VCaP (cell line): Measurements from ENCODE around the gene RNF222.

ENCODE experiments used
- H3K27ac ChIP-seq: fragments of 450-650 bp; 2 replicates; pipeline ENCODE4 v1.5.1; 2017
- CTCF ChIP-seq: fragments of 450-650 bp; conservative IDR thresholded peaks from 2 replicates; pipeline ENCODE4 v1.5.1; 2017; ENCODE audit warnings: mild to moderate bottlenecking, moderate library complexity

Gene RNF222

GRCh38 chr17:8412089-8412488 is 14.5 kb upstream of the RNF222 start:
- H3K27ac ChIP-seq = no peak overlapping the region
- TF ChIP-seq CTCF = no peak

GRCh38 chr17:8410883-8411238 is 13.2 kb upstream of the RNF222 start:
- TF ChIP-seq CTCF = no peak
- H3K27ac ChIP-seq = no peak overlapping the region

- peak; percentile 86 for TF ChIP-seq CTCF
These were observed 12.6 kb upstream of the RNF222 start for GRCh38 chr17:8409966-8410882.

GRCh38 chr17:8408371-8408770 is 10.7 kb upstream of the RNF222 start:
- TF ChIP-seq CTCF = no peak
- no peak overlapping the region for H3K27ac ChIP-seq

More at GRCh38 chr17:8409966-8410882, 12.6 kb upstream of the RNF222 start:
- no peak overlapping the region; the same call in 1 of the 2 replicates for H3K27ac ChIP-seq

GRCh38 chr17:8406174-8406573 is 8.5 kb upstream of the RNF222 start:
- TF ChIP-seq CTCF = no peak
- no peak overlapping the region for H3K27ac ChIP-seq

- H3K27ac ChIP-seq = no peak overlapping the region
- no peak for TF ChIP-seq CTCF
These were observed 7.9 kb upstream of the RNF222 start for GRCh38 chr17:8405499-8406016.

GRCh38 chr17:8402921-8403536 is 5.4 kb upstream of the RNF222 start:
- H3K27ac ChIP-seq = no peak overlapping the region
- TF ChIP-seq CTCF = no peak
